H1 (cell line): ENCODE results near the gene PACS1. TPM values are rescaled to one million over a fixed set of nuclear protein-coding genes. Genes with fewer than 3 reads are reported as not detected.
A peak's percentile ranks its signal among the peaks of the same experiment; 100 is the strongest.

Experiments used
- CTCF ChIA-PET: fragments of 300-600 bp; sonication (Branson Sonifier 250); formaldehyde crosslinking; loops from one replicate; lab custom pipeline; 2021; ENCODE audit not compliant: partially characterized antibody; lab: Charles Lee
- POLR2A ChIA-PET: fragments of 300-600 bp; sonication (Branson Sonifier 250); formaldehyde crosslinking; loops from one replicate; lab custom pipeline; 2021; ENCODE audit warnings: inconsistent platforms; ENCODE audit not compliant: partially characterized antibody; lab: Charles Lee
- DNase-seq, 2 experiments: peaks; one replicate each; pipeline versions ENCODE4 v3.0.0 to v3.0.0-alpha.2; 2010 to 2022; ENCODE audit warnings: low spot score in 2 of 2, low read depth in 1 of 2, mixed read lengths in 1 of 2
- FAIRE-seq: peaks from 2 replicates; lab custom pipeline; 2011; peaks lifted over from hg19 to GRCh38; lab: Jason Lieb, UNC
- H2AFZ ChIP-seq: 2 replicates; pipeline ENCODE4 v1.8.1; 2012; ENCODE audit warnings: low read length, inconsistent platforms
- H2AK5ac ChIP-seq: 2 replicates; pipeline ENCODE4 v1.6.1; 2013; ENCODE audit warnings: low read depth, low read length
- H2BK120ac ChIP-seq: replicated peaks from 2 replicates; pipeline ENCODE3; 2013; ENCODE audit warnings: low read depth, low read length, inconsistent platforms
- H2BK12ac ChIP-seq: 2 replicates; pipeline ENCODE4 v1.6.1; 2013; ENCODE audit warnings: low read depth, low read length
- H2BK15ac ChIP-seq: 2 replicates; pipeline ENCODE4 v1.6.1; 2013; ENCODE audit warnings: low read length
- H2BK20ac ChIP-seq: 2 replicates; pipeline ENCODE4 v1.6.1; 2013; ENCODE audit warnings: low read length
- H2BK5ac ChIP-seq: 2 replicates; pipeline ENCODE4 v1.6.1; 2013; ENCODE audit warnings: low read depth, low read length
- H3K14ac ChIP-seq: 2 replicates; pipeline ENCODE4 v1.6.1; 2013; ENCODE audit warnings: inconsistent platforms; ENCODE audit not compliant: insufficient read length
- H3K18ac ChIP-seq: 2 replicates; pipeline ENCODE4 v1.6.1; 2013; ENCODE audit warnings: low read length; ENCODE audit errors: extremely low read depth
- H3K23ac ChIP-seq: 2 replicates; pipeline ENCODE4 v1.6.1; 2013; ENCODE audit warnings: inconsistent platforms; ENCODE audit not compliant: insufficient read length
- H3K23me2 ChIP-seq: 2 replicates; pipeline ENCODE4 v1.6.1; 2013; ENCODE audit warnings: low read depth, low read length
- H3K27ac ChIP-seq: 2 replicates; pipeline ENCODE4 v1.6.1; 2011; ENCODE audit warnings: low read depth, low read length, inconsistent platforms
- H3K27me3 ChIP-seq, 4 experiments: replicated peaks in 1 of 4; 1 replicate in 1 of 4; 2 replicates in 3 of 4; pipeline versions ENCODE4 v1.6.1 to v1.8.1; 2011 to 2013; ENCODE audit warnings: low read length in 3 of 4, mild to moderate bottlenecking in 3 of 4, inconsistent platforms in 2 of 4, mixed read lengths in 2 of 4, moderate library complexity in 1 of 4; ENCODE audit not compliant: control insufficient read depth in 3 of 4, insufficient read depth in 3 of 4; ENCODE audit errors: extremely low read depth in 1 of 4
- H3K36me3 ChIP-seq, 4 experiments: 2 replicates each; pipeline versions ENCODE4 v1.6.1 to v1.8.1; 2011 to 2013; ENCODE audit warnings: mild to moderate bottlenecking in 4 of 4, low read length in 3 of 4, moderate library complexity in 2 of 4, control low read depth in 1 of 4, inconsistent platforms in 1 of 4; ENCODE audit not compliant: insufficient read depth in 4 of 4, control insufficient read depth in 2 of 4
- H3K4ac ChIP-seq: replicated peaks from 2 replicates; pipeline ENCODE3; 2013; ENCODE audit warnings: low read length, low read depth, mixed read lengths, inconsistent platforms; ENCODE audit not compliant: insufficient read length
- H3K4me1 ChIP-seq, 4 experiments: replicated peaks in 1 of 4; 1 replicate in 1 of 4; 2 replicates in 3 of 4; pipeline versions ENCODE4 v1.6.1 to v1.8.1; 2011 to 2013; ENCODE audit warnings: low read length in 3 of 4, inconsistent platforms in 2 of 4, mixed read lengths in 1 of 4; ENCODE audit not compliant: insufficient read depth in 4 of 4, control insufficient read depth in 3 of 4
- H3K4me2 ChIP-seq, 2 experiments: 2 replicates each; pipeline versions ENCODE4 v1.6.1 to v1.8.1; 2011 to 2013; ENCODE audit warnings: low read depth in 2 of 2, low read length in 2 of 2, control low read depth in 1 of 2, inconsistent platforms in 1 of 2, mild to moderate bottlenecking in 1 of 2; ENCODE audit not compliant: insufficient read depth in 1 of 2
- H3K4me3 ChIP-seq, 4 experiments: fragments of 200-600, 300-600 bp in 1 of 4; sonication (generic), shearing (Covaris generic), sonication (Bioruptor Twin) in 1 of 4; 2 replicates each; pipeline versions ENCODE4 v1.5.1 to v1.8.1; 2011 to 2016; ENCODE audit warnings: low read length in 4 of 4, low read depth in 3 of 4, control low read depth in 2 of 4, inconsistent platforms in 2 of 4, mild to moderate bottlenecking in 2 of 4, mixed read lengths in 1 of 4, moderate library complexity in 1 of 4; ENCODE audit not compliant: insufficient read depth in 2 of 4; ENCODE audit errors: extremely low read depth in 1 of 4
- H3K56ac ChIP-seq: replicated peaks from 2 replicates; pipeline ENCODE3; 2013; ENCODE audit warnings: low read depth, mild to moderate bottlenecking, mixed read lengths, low read length, inconsistent platforms; ENCODE audit not compliant: insufficient read length
- H3K79me1 ChIP-seq: 2 replicates; pipeline ENCODE4 v1.6.1; 2013; ENCODE audit warnings: low read depth, low read length, control low read depth
- H3K79me2 ChIP-seq, 2 experiments: 2 replicates each; pipeline versions ENCODE4 v1.6.1 to v1.8.1; 2012 to 2013; ENCODE audit warnings: low read length in 2 of 2, mild to moderate bottlenecking in 2 of 2, inconsistent platforms in 1 of 2; ENCODE audit not compliant: insufficient read depth in 2 of 2, control insufficient read depth in 1 of 2
- H3K9ac ChIP-seq, 4 experiments: replicated peaks in 1 of 4; 1 replicate in 1 of 4; 2 replicates in 3 of 4; pipeline versions ENCODE4 v1.6.1 to v1.8.1; 2011 to 2013; ENCODE audit warnings: low read depth in 3 of 4, low read length in 3 of 4, control low read depth in 2 of 4, mild to moderate bottlenecking in 2 of 4, moderate library complexity in 2 of 4, inconsistent platforms in 1 of 4; ENCODE audit errors: extremely low read depth in 1 of 4
- H3K9me3 ChIP-seq, 2 experiments: 2 replicates each; pipeline versions ENCODE4 v1.6.1 to v1.8.1; 2012 to 2013; ENCODE audit warnings: mild to moderate bottlenecking in 2 of 2, moderate library complexity in 2 of 2, control low read depth in 1 of 2, inconsistent platforms in 1 of 2, low read depth in 1 of 2, low read length in 1 of 2, mixed read lengths in 1 of 2; ENCODE audit not compliant: insufficient read depth in 2 of 2
- H4K20me1 ChIP-seq, 2 experiments: replicated peaks in 1 of 2; 2 replicates each; pipeline versions ENCODE3 to v1.8.1; 2011 to 2013; ENCODE audit warnings: inconsistent platforms in 2 of 2, low read length in 2 of 2, mild to moderate bottlenecking in 1 of 2; ENCODE audit not compliant: insufficient read depth in 2 of 2, control insufficient read depth in 1 of 2
- H4K5ac ChIP-seq: 2 replicates; pipeline ENCODE4 v1.6.1; 2013; ENCODE audit warnings: low read length, low read depth, mixed read lengths, inconsistent platforms; ENCODE audit not compliant: insufficient read length
- H4K8ac ChIP-seq: 2 replicates; pipeline ENCODE4 v1.8.0; 2013; ENCODE audit warnings: mild to moderate bottlenecking, moderate library complexity, low read length, inconsistent platforms; ENCODE audit not compliant: insufficient read depth; ENCODE audit errors: extremely low read depth
- H4K91ac ChIP-seq: replicated peaks from 2 replicates; pipeline ENCODE3; 2013; ENCODE audit warnings: low read length, mixed read lengths, inconsistent platforms; ENCODE audit not compliant: insufficient read length
- BACH1 ChIP-seq: IDR thresholded peaks from 2 replicates; pipeline ENCODE4 v1.6.1; 2012; ENCODE audit warnings: low read length, improper control_type of control experiment
- CBX8 ChIP-seq: fragments of 300-800, 300-1000 bp; sonication (generic); IDR thresholded peaks from 2 replicates; pipeline ENCODE4 v1.7.1; 2016; ENCODE audit warnings: low read depth, low read length, borderline replicate concordance
- EGR1 ChIP-seq: IDR thresholded peaks from 2 replicates; pipeline ENCODE4 v1.6.1; 2011; ENCODE audit warnings: low read depth, low read length, borderline replicate concordance
- EZH2 ChIP-seq: fragments of 200-600 bp; sonication (generic); IDR thresholded peaks from 2 replicates; pipeline ENCODE4 v1.7.1; 2012; ENCODE audit warnings: low read depth, mild to moderate bottlenecking, moderate library complexity, low read length, inconsistent platforms; ENCODE audit not compliant: severe bottlenecking
- HDAC2 ChIP-seq, 2 experiments: fragments of 300-600 bp in 1 of 2; sonication (generic) in 1 of 2; IDR thresholded peaks; 2 replicates each; pipeline ENCODE4 v1.6.1; 2011 to 2012; ENCODE audit warnings: low read depth in 2 of 2, low read length in 2 of 2, mild to moderate bottlenecking in 2 of 2, moderate library complexity in 2 of 2, borderline replicate concordance in 1 of 2, inconsistent platforms in 1 of 2
- JUND ChIP-seq: IDR thresholded peaks from 2 replicates; pipeline ENCODE4 v1.6.1; 2011; ENCODE audit warnings: mild to moderate bottlenecking, improper control_type of control experiment, low read length
- POLR2A ChIP-seq, 2 experiments: IDR thresholded peaks; 1 replicate in 1 of 2; 2 replicates in 1 of 2; pipeline ENCODE4 v1.6.1; 2011; ENCODE audit warnings: low read depth in 2 of 2, low read length in 2 of 2, mild to moderate bottlenecking in 2 of 2; ENCODE audit errors: control extremely low read depth in 1 of 2
- POU5F1 ChIP-seq: IDR thresholded peaks from 2 replicates; pipeline ENCODE4 v1.6.1; 2011; ENCODE audit warnings: low read depth, mild to moderate bottlenecking, low read length, moderate library complexity
- SP1 ChIP-seq: IDR thresholded peaks from 2 replicates; pipeline ENCODE4 v1.6.1; 2011; ENCODE audit warnings: low read depth, low read length
- SRF ChIP-seq: IDR thresholded peaks from 2 replicates; pipeline ENCODE4 v1.6.1; 2011; ENCODE audit warnings: mild to moderate bottlenecking, low read depth, low read length, moderate library complexity
- TEAD4 ChIP-seq: IDR thresholded peaks from 2 replicates; pipeline ENCODE4 v1.6.1; 2012; ENCODE audit warnings: low read depth, low read length, inconsistent platforms, mixed read lengths
- WGBS, 2 experiments: shearing (Covaris generic) in 1 of 2; methylation state at CpG; one replicate each; pipeline versions ENCODE4 v1.1.6 to v1.1.7; 2013 to 2015; ENCODE audit warnings: low lambda C conversion rate in 2 of 2, mixed read lengths in 2 of 2, inconsistent platforms in 1 of 2, low coverage in 1 of 2, missing lambda C conversion rate in 1 of 2; ENCODE audit not compliant: insufficient replicate concordance in 2 of 2, insufficient coverage in 1 of 2, insufficient read length in 1 of 2; ENCODE audit errors: extremely low coverage in 1 of 2, missing lambda C conversion rate in 1 of 2; 5-methylcytosine and 5-hydroxymethylcytosine counted together
- polyA plus RNA-seq, 7 experiments: library from polyadenylated mRNA; depleted of rRNA in 3 of 7; stranded (reverse) in 5 of 7; unstranded in 2 of 7; fragments of >200 nt in 5 of 7; fragments of 200-250 nt in 2 of 7; gene quantifications; 1 replicate in 5 of 7; 2 replicates in 1 of 7; 4 replicates in 1 of 7; pipeline versions ENCODE4 v1.2.1 to v1.2.3, GENCODE V29; 2011 to 2013; ENCODE audit warnings: missing spikeins in 2 of 7, mixed read lengths in 2 of 7
- total RNA-seq: library from RNA; stranded (reverse); fragmentation: NEBNext Ultra II Directional; extraction: Animal tissue kit (Norgen Biotek cat#: 25700); gene quantifications from 2 replicates; pipeline ENCODE4 v1.2.1, GENCODE V29; 2021
- TF ChIP-seq, protein P1 (sequence below): IDR thresholded peaks from 2 replicates; pipeline ENCODE4 v1.6.1; 2011; ENCODE audit warnings: low read length, improper control_type of control experiment

PACS1 gene
- total and polyA plus RNA-seq, 2 of the 8 experiments (the other 6 are each of a cell fraction or from before 2014, with no cell fraction given) = 11.5 to 36.0 TPM

DNA sequence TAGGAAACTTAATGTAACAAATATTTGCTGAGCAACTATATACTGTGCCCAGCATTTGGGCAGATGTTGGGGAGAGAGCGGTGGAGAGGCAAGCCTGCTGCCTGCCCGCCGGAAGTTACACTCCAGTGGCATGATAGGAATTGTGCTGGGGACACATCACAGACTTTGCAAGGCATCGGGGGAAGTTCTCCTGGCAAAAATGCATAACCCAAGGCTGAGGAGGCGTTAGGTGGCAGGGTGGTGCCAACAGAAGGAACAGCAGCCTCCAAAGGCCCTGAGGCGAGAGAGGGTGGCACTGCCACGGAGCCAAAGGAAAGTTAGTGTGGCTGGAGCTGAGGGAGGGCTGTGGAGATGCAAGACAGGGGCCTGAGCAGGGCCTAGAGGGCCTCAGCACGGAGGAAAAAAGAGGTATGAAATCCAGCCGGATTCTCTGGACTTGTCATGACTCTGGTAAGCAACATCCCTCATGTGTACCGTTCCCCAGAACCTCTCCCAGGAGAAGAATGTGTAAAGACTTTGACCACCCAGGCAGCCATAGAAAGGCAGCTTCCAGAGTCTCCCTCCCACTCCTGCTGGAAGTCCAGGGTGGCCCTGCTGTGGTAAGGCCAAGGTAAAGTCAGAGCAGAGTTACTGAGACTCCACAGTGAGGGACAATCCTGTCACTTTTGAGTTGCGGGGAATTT lies 122.2 kb downstream of the PACS1 start:
- Histone ChIP-seq H4K8ac (peak overlapping the region; percentile 82; the same call in 1 of the 2 replicates), H3K9me3 (no peaks in the 10 kb centered on the region), H4K5ac (no peak overlapping the region), H3K4me2 (no peak overlapping the region), H2BK15ac (no peak overlapping the region), H3K27ac (no peak overlapping the region), H4K20me1 (peaks cover 0 to 1% of the 10 kb centered on the region in 2 experiments), H3K4me3 (no peak overlapping the region), H3K23ac (no peak overlapping the region), H3K4me1 (no peaks in the 10 kb centered on the region; a peak in 1 of 7 replicates), H2AK5ac (no peak overlapping the region), H3K36me3 (no peaks in the 10 kb centered on the region), H3K4ac (no peak overlapping the region), H2BK120ac (no peak overlapping the region), H3K18ac (no peak overlapping the region), H2BK5ac (no peak overlapping the region), H2BK20ac (no peak overlapping the region), H3K79me2 (no peaks in the 10 kb centered on the region), H3K23me2 (no peaks in the 10 kb centered on the region), H2AFZ (no peak overlapping the region), H3K9ac (peak overlapping the region in 1 of 4 experiments; percentile 32; a peak in 1 of 7 replicates), H3K56ac (no peak overlapping the region), H3K79me1 (no peaks in the 10 kb centered on the region), H3K14ac (no peak overlapping the region), H4K91ac (no peak overlapping the region), H3K27me3 (no peaks in the 10 kb centered on the region), H2BK12ac (no peak overlapping the region)
- WGBS, 2 experiments = 90% methylated on average over 11 of the region's 11 CpGs; no CpG with 5 or more reads in 1 of the 2 experiments
- DNase-seq = no peak
- TF ChIP-seq BACH1 (no peak), HDAC2 (IDR thresholded peaks at IDR 0.05; ENCODE audit: borderline replicate concordance in 1 of 2, low read depth in 2 of 2, low read length in 2 of 2) (no peak), EGR1 (no peak), CBX8 (no peak), SP1 (no peak), JUND (no peak), EZH2 (no peak), TEAD4 (no peak), POLR2A (IDR thresholded peaks at IDR 0.05; ENCODE audit: control extremely low read depth in 1 of 2, low read depth in 2 of 2, low read length in 2 of 2) (no peak), SRF (no peak), POU5F1 (no peak)
- TF ChIP-seq, protein P1, sequence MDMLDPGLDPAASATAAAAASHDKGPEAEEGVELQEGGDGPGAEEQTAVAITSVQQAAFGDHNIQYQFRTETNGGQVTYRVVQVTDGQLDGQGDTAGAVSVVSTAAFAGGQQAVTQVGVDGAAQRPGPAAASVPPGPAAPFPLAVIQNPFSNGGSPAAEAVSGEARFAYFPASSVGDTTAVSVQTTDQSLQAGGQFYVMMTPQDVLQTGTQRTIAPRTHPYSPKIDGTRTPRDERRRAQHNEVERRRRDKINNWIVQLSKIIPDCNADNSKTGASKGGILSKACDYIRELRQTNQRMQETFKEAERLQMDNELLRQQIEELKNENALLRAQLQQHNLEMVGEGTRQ = no peak
- no peak for FAIRE-seq
- ChIA-PET POLR2A (no interaction called here), CTCF (interaction anchor here (1.1 kb wide), 1 partner anchor 30 kb away, joined by 4 read pairs; no protein-coding TSS in a partner anchor)
